H9 (cell line): ENCODE data around the gene PSMB3. TPM values are rescaled to one million over a fixed set of nuclear protein-coding genes. Genes with fewer than 3 reads are reported as not detected.

Experiments
- DNase-seq: peaks from one replicate; pipeline ENCODE4 v3.0.0-alpha.2; 2017
- H2AFZ ChIP-seq: one replicate; pipeline ENCODE4 v1.6.1; 2013; ENCODE audit warnings: mild to moderate bottlenecking, low read length, control low read depth, moderate library complexity
- H2AK5ac ChIP-seq: 2 replicates; pipeline ENCODE4 v1.6.1; 2013; ENCODE audit warnings: low read length, control low read depth, mixed read lengths; ENCODE audit not compliant: insufficient read length
- H2BK120ac ChIP-seq: one replicate; pipeline ENCODE4 v1.6.1; 2013; ENCODE audit warnings: low read depth, mild to moderate bottlenecking, low read length, control low read depth, inconsistent platforms; ENCODE audit not compliant: poor library complexity, severe bottlenecking
- H2BK12ac ChIP-seq: 2 replicates; pipeline ENCODE4 v1.6.1; 2013; ENCODE audit warnings: low read length, control low read depth, mixed read lengths, low read depth; ENCODE audit not compliant: insufficient read length
- H2BK15ac ChIP-seq: 2 replicates; pipeline ENCODE4 v1.6.1; 2013; ENCODE audit warnings: low read depth, low read length, control low read depth
- H2BK20ac ChIP-seq: one replicate; pipeline ENCODE4 v1.6.1; 2013; ENCODE audit warnings: low read depth, mild to moderate bottlenecking, low read length, control low read depth, inconsistent platforms; ENCODE audit not compliant: poor library complexity, severe bottlenecking
- H2BK5ac ChIP-seq: 2 replicates; pipeline ENCODE4 v1.6.1; 2013; ENCODE audit warnings: low read length, control low read depth, mixed read lengths; ENCODE audit not compliant: insufficient read length
- H3K14ac ChIP-seq: 2 replicates; pipeline ENCODE4 v1.6.1; 2013; ENCODE audit warnings: low read length, control low read depth; ENCODE audit not compliant: insufficient read depth
- H3K18ac ChIP-seq: 2 replicates; pipeline ENCODE4 v1.6.1; 2013; ENCODE audit warnings: low read depth, mild to moderate bottlenecking, mixed read lengths, low read length, control low read depth; ENCODE audit not compliant: insufficient read length
- H3K23ac ChIP-seq: 2 replicates; pipeline ENCODE4 v1.6.1; 2013; ENCODE audit warnings: low read length, control low read depth, mixed read lengths, low read depth; ENCODE audit not compliant: insufficient read length
- H3K23me2 ChIP-seq: 2 replicates; pipeline ENCODE4 v1.6.1; 2013; ENCODE audit warnings: low read depth, mild to moderate bottlenecking, mixed read lengths, low read length, control low read depth; ENCODE audit not compliant: insufficient read length, poor library complexity, severe bottlenecking
- H3K27ac ChIP-seq: 2 replicates; pipeline ENCODE4 v1.5.1; 2013; ENCODE audit warnings: low read length, control low read depth, mixed read lengths, low read depth; ENCODE audit not compliant: insufficient read length
- H3K27me3 ChIP-seq: 2 replicates; pipeline ENCODE4 v1.6.1; 2013; ENCODE audit warnings: low read length, control low read depth, inconsistent platforms; ENCODE audit not compliant: insufficient read depth
- H3K4ac ChIP-seq: 2 replicates; pipeline ENCODE4 v1.6.1; 2013; ENCODE audit warnings: low read depth, mild to moderate bottlenecking, control low read depth, inconsistent platforms, low read length, moderate library complexity
- H3K4me1 ChIP-seq: 2 replicates; pipeline ENCODE4 v1.6.1; 2013; ENCODE audit warnings: low read length, control low read depth, inconsistent platforms; ENCODE audit not compliant: insufficient read depth
- H3K4me2 ChIP-seq: 2 replicates; pipeline ENCODE4 v1.6.1; 2013; ENCODE audit warnings: low read length, control low read depth, mixed read lengths; ENCODE audit not compliant: insufficient read length, insufficient read depth
- H3K56ac ChIP-seq: 2 replicates; pipeline ENCODE4 v1.6.1; 2013; ENCODE audit warnings: low read depth, mild to moderate bottlenecking, mixed read lengths, low read length, control low read depth; ENCODE audit not compliant: insufficient read length
- H3K79me1 ChIP-seq: 2 replicates; pipeline ENCODE4 v1.6.1; 2013; ENCODE audit warnings: low read depth, mild to moderate bottlenecking, moderate library complexity, low read length, control low read depth, inconsistent platforms; ENCODE audit not compliant: insufficient read depth, poor library complexity, severe bottlenecking
- H3K79me2 ChIP-seq: 2 replicates; pipeline ENCODE4 v1.6.1; 2013; ENCODE audit warnings: low read length, control low read depth, inconsistent platforms; ENCODE audit not compliant: insufficient read depth
- H3K9ac ChIP-seq: 2 replicates; pipeline ENCODE4 v1.6.1; 2013; ENCODE audit warnings: low read length, control low read depth, mixed read lengths; ENCODE audit not compliant: insufficient read length; ENCODE audit errors: extremely low read depth
- H3K9me3 ChIP-seq: one replicate; pipeline ENCODE4 v1.6.1; 2013; ENCODE audit warnings: low read depth, low read length, inconsistent platforms; ENCODE audit not compliant: control insufficient read depth
- H3T11ph ChIP-seq: one replicate; pipeline ENCODE4 v1.6.1; 2013; ENCODE audit warnings: mild to moderate bottlenecking, low read length, control low read depth, inconsistent platforms
- H4K20me1 ChIP-seq: one replicate; pipeline ENCODE4 v1.6.1; 2013; ENCODE audit not compliant: control insufficient read depth, insufficient read length, insufficient read depth
- H4K5ac ChIP-seq: 2 replicates; pipeline ENCODE4 v1.6.1; 2013; ENCODE audit warnings: low read depth, mild to moderate bottlenecking, mixed read lengths, low read length, control low read depth; ENCODE audit not compliant: insufficient read length
- H4K8ac ChIP-seq: replicated peaks from 2 replicates; pipeline ENCODE4 v1.6.1; 2013; ENCODE audit warnings: low read length, control low read depth, mixed read lengths, low read depth; ENCODE audit not compliant: insufficient read length
- H4K91ac ChIP-seq: 2 replicates; pipeline ENCODE4 v1.6.1; 2013; ENCODE audit warnings: low read depth, mild to moderate bottlenecking, moderate library complexity, mixed read lengths, low read length, control low read depth; ENCODE audit not compliant: insufficient read length
- H3K27ac Mint-ChIP-seq, 3 experiments: 2 replicates in 2 of 3; 3 replicates in 1 of 3; pipeline ENCODE4 v1.8.0; 2020 to 2021; ENCODE audit warnings: mixed read lengths in 3 of 3, mild to moderate bottlenecking in 1 of 3, moderate library complexity in 1 of 3
- H3K27me3 Mint-ChIP-seq: 2 replicates; pipeline ENCODE4 v1.8.0; 2021; ENCODE audit warnings: low read depth, mild to moderate bottlenecking, moderate library complexity, mixed read lengths
- H3K36me3 Mint-ChIP-seq, 3 experiments: 2 replicates in 2 of 3; 3 replicates in 1 of 3; pipeline ENCODE4 v1.8.0; 2020 to 2021; ENCODE audit warnings: low read depth in 3 of 3, mixed read lengths in 3 of 3; ENCODE audit not compliant: insufficient read depth in 1 of 3
- H3K4me1 Mint-ChIP-seq, 2 experiments: 2 replicates each; pipeline ENCODE4 v1.8.0; 2020; ENCODE audit warnings: mixed read lengths in 2 of 2
- H3K4me3 Mint-ChIP-seq, 2 experiments: 2 replicates in 1 of 2; 3 replicates in 1 of 2; pipeline ENCODE4 v1.8.0; 2020 to 2021; ENCODE audit warnings: mild to moderate bottlenecking in 2 of 2, mixed read lengths in 2 of 2, moderate library complexity in 1 of 2
- H3K9me3 Mint-ChIP-seq, 2 experiments: 2 replicates in 1 of 2; 3 replicates in 1 of 2; pipeline ENCODE4 v1.8.0; 2020; ENCODE audit warnings: mild to moderate bottlenecking in 2 of 2, mixed read lengths in 2 of 2, moderate library complexity in 1 of 2
- CTCF ChIP-seq: fragments of 200-600 bp; sonication (generic); conservative IDR thresholded peaks from 3 replicates; pipeline ENCODE4 v1.8.0; 2021; ENCODE audit warnings: antibody characterized with exemption, mild to moderate bottlenecking
- WGBS: extraction: QIAGEN DNeasy Blood & Tissue Kit; methylation state at CpG from one replicate; pipeline ENCODE4 v1.1.7; 2013; ENCODE audit warnings: missing lambda C conversion rate, low lambda C conversion rate, mixed read lengths; ENCODE audit not compliant: insufficient read length; ENCODE audit errors: extremely low coverage; 5-methylcytosine and 5-hydroxymethylcytosine counted together
- total RNA-seq: library from RNA; stranded (reverse); gene quantifications from 2 replicates; pipeline ENCODE4 v1.2.1, GENCODE V29; 2021

Gene PSMB3
- total RNA-seq, 1 experiment from 2014 or later = 242 TPM

DNA sequence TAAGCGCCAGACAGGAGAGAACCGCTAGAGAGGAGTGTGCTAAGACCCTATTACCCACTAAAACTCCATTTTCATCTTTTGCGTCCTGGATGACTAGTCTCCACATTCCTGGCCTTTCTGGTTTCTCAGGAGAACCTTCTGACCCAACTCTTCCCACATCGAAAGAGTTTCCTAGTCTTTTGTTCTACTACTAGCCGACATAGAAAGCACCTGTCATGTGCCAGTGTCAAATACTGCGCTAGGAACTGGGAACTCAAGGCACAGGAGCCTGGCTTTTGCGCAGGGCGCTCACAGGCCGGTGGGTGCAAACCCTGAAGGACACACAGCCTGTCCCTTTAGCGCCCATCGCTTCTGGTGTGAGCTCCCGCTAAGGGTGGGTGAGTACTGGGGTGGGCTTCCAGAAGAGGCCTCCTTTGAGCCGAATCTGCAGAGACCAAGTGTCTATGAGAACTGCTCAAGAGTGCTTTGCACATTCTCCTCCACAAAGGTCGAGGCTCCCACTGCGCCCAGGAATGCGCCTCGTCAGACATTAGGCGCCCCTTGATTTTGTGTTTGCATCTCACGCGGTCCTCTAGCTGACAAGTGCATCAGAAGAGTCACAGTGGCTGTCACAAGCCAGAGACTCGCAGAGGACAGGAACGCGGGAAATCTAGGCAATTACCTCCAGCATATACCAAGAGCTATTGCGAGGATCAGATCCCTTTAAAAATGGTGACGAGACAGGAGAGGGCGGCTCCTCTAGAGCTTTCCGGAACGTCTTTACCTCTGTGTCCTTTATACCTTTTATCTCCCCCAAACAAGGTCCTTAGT lies 2.0 kb upstream of the PSMB3 start:
- Histone ChIP-seq H3K9ac (peak overlapping the region; percentile 12), H2BK20ac (no peak overlapping the region), H2BK5ac (no peak overlapping the region), H3K9me3 (no peaks in the 10 kb centered on the region), H2AFZ (no peak overlapping the region), H4K91ac (no peak overlapping the region), H3K27me3 (no peaks in the 10 kb centered on the region), H2BK120ac (no peak overlapping the region), H3K23ac (no peak overlapping the region), H3K79me1 (no peaks in the 10 kb centered on the region), H4K8ac (no peak overlapping the region), H4K5ac (no peak overlapping the region), H3K27ac (no peak overlapping the region), H3T11ph (no peak overlapping the region), H2BK15ac (no peak overlapping the region), H3K4ac (no peak overlapping the region), H3K18ac (no peak overlapping the region), H3K56ac (no peak overlapping the region), H2BK12ac (no peak overlapping the region), H3K4me1 (no peaks in the 10 kb centered on the region; the same call in 1 of the 2 replicates), H4K20me1 (no peaks in the 10 kb centered on the region), H3K14ac (no peak overlapping the region), H3K4me2 (peak overlapping the region; percentile 98), H3K79me2 (peaks cover 19% of the 10 kb centered on the region), H3K23me2 (peaks cover 37% of the 10 kb centered on the region), H2AK5ac (no peak overlapping the region)
- DNase-seq = no peak
- H3K27ac Mint-ChIP-seq = no peak overlapping the region; a peak in 1 of 7 replicates
- H3K4me3 Mint-ChIP-seq = peak overlapping the region; percentile 97
- TF ChIP-seq CTCF = no peak
- H3K9me3 Mint-ChIP-seq = peaks cover 0 to 3% of the 10 kb centered on the region in 2 experiments; a peak in 2 of 5 replicates
- H3K4me1 Mint-ChIP-seq = peaks cover 33 to 35% of the 10 kb centered on the region in 2 experiments
- H3K36me3 Mint-ChIP-seq = peaks cover 7 to 19% (median 14%) of the 10 kb centered on the region in 3 experiments
- WGBS = no CpG with 5 or more reads among the region's 28 CpGs
- H3K27me3 Mint-ChIP-seq = peaks cover 11% of the 10 kb centered on the region
